ENCODE measurements around the gene REL. TPM values are rescaled to one million over a fixed set of nuclear protein-coding genes. Genes with fewer than 3 reads are reported as not detected.

REL gene
- total and polyA plus RNA-seq, 9 of the 15 experiments (the other 6 are each of a cell fraction or from before 2014, with no cell fraction given) = 0.63 to 8.6 (median 6.3) TPM

DNA sequence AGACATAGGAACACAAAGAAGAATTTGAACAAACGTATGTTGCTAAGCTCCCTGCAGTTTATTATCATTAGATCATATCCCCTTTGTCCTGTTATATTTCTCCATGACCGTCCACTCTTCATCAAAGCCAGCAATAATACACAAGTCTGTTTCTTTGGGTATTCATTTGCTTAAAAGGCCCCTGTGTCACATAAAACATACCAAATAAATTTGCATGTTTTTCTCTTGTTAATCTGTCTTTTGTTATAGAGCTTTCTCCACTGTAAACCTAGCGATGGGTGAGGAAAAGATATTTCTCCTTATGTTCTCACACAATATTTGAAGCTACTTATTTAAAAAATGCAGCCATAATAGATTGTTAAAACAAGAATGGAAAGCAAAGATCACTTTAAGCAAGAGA, 42.9 kb upstream of the REL start:
- H3K4me2 ChIP-seq (ENCODE audit: insufficient read depth, low read length) = no peak overlapping the region
- no peaks in the 10 kb centered on the region for H3K9me3 ChIP-seq (replicated peaks; ENCODE audit: control insufficient read depth, insufficient read depth, low read depth, low read length)
- no peak for FAIRE-seq
- no peak overlapping the region for H3K4me3 ChIP-seq
- POLR2A ChIA-PET = interaction anchor here (0.6 to 1.3 kb wide), 4 partner anchors 9 to 179 kb away, joined by 3 to 5 read pairs (median 4); partner anchors contain the start of gene PUS10
- no TSS peak for BruUV-seq (replicated peaks)
- peaks cover 4 to 19% of the 10 kb centered on the region in 2 experiments; a peak in 4 of 5 replicates for H3K27me3 ChIP-seq (ENCODE audit: control insufficient read depth in 2 of 2, insufficient read depth in 2 of 2, low read length in 2 of 2)
- TF ChIP-seq ZNF263 (CRISPR knock-in tag; IDR thresholded peaks at IDR 0.05; ENCODE audit: borderline replicate concordance) (no peak), ZNF830 (CRISPR knock-in tag; IDR thresholded peaks at IDR 0.05) (no peak), ZC3H4 (CRISPR knock-in tag; IDR thresholded peaks at IDR 0.05; ENCODE audit: borderline replicate concordance) (no peak), ZNF586 (CRISPR knock-in tag; conservative IDR thresholded peaks at IDR 0.05) (no peak), ZNF717 (CRISPR knock-in tag; IDR thresholded peaks at IDR 0.05) (no peak), KLF10 (CRISPR knock-in tag; IDR thresholded peaks at IDR 0.05) (no peak), ERF (CRISPR knock-in tag; IDR thresholded peaks at IDR 0.05) (no peak)
- TF ChIP-seq, protein P1, sequence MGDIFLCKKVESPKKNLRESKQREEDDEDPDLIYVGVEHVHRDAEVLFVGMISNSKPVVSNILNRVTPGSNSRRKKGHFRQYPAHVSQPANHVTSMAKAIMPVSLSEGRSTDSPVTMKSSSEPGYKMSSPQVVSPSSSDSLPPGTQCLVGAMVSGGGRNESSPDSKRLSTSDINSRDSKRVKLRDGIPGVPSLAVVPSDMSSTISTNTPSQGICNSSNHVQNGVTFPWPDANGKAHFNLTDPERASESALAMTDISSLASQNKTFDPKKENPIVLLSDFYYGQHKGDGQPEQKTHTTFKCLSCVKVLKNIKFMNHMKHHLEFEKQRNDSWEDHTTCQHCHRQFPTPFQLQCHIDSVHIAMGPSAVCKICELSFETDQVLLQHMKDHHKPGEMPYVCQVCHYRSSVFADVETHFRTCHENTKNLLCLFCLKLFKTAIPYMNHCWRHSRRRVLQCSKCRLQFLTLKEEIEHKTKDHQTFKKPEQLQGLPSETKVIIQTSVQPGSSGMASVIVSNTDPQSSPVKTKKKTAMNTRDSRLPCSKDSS (IDR thresholded peaks at IDR 0.05; ENCODE audit: low read depth, partially characterized antibody) = no peak
- TF ChIP-seq, protein P2, sequence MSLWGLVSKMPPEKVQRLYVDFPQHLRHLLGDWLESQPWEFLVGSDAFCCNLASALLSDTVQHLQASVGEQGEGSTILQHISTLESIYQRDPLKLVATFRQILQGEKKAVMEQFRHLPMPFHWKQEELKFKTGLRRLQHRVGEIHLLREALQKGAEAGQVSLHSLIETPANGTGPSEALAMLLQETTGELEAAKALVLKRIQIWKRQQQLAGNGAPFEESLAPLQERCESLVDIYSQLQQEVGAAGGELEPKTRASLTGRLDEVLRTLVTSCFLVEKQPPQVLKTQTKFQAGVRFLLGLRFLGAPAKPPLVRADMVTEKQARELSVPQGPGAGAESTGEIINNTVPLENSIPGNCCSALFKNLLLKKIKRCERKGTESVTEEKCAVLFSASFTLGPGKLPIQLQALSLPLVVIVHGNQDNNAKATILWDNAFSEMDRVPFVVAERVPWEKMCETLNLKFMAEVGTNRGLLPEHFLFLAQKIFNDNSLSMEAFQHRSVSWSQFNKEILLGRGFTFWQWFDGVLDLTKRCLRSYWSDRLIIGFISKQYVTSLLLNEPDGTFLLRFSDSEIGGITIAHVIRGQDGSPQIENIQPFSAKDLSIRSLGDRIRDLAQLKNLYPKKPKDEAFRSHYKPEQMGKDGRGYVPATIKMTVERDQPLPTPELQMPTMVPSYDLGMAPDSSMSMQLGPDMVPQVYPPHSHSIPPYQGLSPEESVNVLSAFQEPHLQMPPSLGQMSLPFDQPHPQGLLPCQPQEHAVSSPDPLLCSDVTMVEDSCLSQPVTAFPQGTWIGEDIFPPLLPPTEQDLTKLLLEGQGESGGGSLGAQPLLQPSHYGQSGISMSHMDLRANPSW (CRISPR knock-in tag; IDR thresholded peaks at IDR 0.05) = no peak
- TF ChIP-seq, protein P3, sequence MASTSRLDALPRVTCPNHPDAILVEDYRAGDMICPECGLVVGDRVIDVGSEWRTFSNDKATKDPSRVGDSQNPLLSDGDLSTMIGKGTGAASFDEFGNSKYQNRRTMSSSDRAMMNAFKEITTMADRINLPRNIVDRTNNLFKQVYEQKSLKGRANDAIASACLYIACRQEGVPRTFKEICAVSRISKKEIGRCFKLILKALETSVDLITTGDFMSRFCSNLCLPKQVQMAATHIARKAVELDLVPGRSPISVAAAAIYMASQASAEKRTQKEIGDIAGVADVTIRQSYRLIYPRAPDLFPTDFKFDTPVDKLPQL (IDR thresholded peaks at IDR 0.05; ENCODE audit: extremely low read depth, insufficient read length) = no peak
- in situ Hi-C loops (cut with MboI) = no loop called here
- H4K20me1 ChIP-seq (replicated peaks; ENCODE audit: control insufficient read depth, insufficient read depth, low read length) = no peaks in the 10 kb centered on the region
- ATAC-seq = no peak
- CTCF ChIA-PET (ENCODE audit: low intra/inter-chr PET ratio) = no interaction called here
- no peak overlapping the region for H3K9ac ChIP-seq (ENCODE audit: insufficient read depth in 1 of 2, low read depth in 2 of 2, low read length in 2 of 2)
- H3K4me1 ChIP-seq (replicated peaks in 1 of 2; ENCODE audit: control insufficient read depth in 2 of 2, insufficient read depth in 2 of 2, low read length in 2 of 2) = no peaks in the 10 kb centered on the region
- H3K9me1 ChIP-seq (ENCODE audit: control insufficient read depth, insufficient read depth, low read length) = no peaks in the 10 kb centered on the region
- DNase-seq (ENCODE audit: extremely low read depth in 1 of 4, low spot score in 3 of 4) = no peak
- intact Hi-C loops (cut with micrococcal nuclease) = no loop called here
- no peaks in the 10 kb centered on the region for H3K36me3 ChIP-seq (ENCODE audit: control insufficient read depth, insufficient read depth, low read length)
- 35% methylated on average over 3 of the region's 3 CpGs for whole genome bisulfite sequencing (ENCODE audit: insufficient coverage, low coverage, missing lambda C conversion rate)
- H3K79me2 ChIP-seq (ENCODE audit: control insufficient read depth, insufficient read depth, low read length) = no peaks in the 10 kb centered on the region
- no peak overlapping the region; the same call in 1 of the 2 replicates for H2AFZ ChIP-seq (ENCODE audit: low read depth, low read length)
- H3K27ac ChIP-seq (ENCODE audit: extremely low read depth, low read depth, low read length) = no peak overlapping the region
